HG02571 (cell line): ENCODE data around the gene SPTB.

Experiments
- ATAC-seq: cut with Tn5 transposase; IDR thresholded peaks from one replicate; pipeline ENCODE4 v1.9.1; 2021; ENCODE audit warnings: mild to moderate bottlenecking, moderate library complexity; ENCODE audit not compliant: unreplicated experiment

The SPTB gene

DNA sequence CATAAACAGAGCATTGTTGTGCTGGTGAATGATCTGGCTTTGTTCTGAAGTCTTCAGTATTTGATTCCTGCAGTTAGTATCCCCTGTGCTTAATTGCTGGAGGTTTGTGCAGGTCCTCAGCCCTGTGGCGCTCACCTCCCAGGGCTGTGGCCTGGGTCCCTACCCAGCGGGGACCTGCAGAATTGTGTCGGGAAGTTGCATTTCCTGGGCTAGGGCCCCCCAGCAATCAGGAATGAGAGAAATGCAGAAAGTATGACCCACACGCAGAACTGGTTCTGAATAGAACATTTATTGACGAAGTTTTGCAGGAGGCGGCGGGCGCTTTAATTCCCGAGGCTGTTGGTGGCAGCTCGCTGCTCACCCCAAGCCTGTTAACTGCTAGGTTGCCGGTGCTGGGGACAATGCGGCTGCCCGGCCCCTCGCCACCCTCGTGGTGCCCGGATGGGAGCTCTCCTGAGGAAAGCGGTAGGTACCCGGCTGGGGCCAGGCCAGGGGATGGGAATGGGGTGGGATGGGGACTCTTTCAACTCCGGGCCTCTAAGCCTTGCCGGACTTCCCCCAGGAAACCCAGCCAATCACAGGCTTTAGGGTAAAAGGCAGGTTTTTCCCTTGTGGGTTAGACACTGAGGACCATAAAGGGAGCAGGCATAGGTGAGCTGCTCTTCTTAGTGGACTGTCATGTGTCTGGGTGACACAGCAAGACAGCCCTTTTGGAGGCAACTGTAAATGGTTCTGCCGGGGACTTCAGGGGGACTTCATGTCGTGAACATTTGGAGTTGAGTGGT lies 163.9 kb downstream of the SPTB start:
- ATAC-seq: no peak

DNA sequence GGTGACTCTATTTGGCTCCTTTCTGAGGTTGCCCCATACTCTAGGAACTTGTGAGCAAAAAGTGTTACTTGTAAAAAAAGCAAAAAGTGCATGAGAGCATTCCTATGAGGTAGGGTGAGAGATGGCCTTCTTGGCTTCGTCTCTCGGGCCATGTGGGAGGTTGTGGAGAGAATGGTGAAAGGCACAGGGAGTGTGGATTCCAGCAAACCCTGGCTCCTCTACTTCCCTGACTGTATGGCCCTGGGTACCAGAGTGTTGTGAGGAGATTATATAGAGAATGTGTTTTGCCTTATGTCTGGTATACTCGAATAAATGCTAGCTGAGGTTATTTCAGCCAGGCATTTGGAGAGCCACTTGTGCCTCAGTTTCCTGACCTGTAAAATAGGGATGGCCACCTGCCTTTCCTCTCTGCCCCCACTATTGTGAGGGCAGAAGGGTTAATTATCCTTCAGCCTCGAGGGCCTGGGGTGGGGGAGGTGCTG lies 164.5 kb downstream of the SPTB start:
- no peak for ATAC-seq

DNA sequence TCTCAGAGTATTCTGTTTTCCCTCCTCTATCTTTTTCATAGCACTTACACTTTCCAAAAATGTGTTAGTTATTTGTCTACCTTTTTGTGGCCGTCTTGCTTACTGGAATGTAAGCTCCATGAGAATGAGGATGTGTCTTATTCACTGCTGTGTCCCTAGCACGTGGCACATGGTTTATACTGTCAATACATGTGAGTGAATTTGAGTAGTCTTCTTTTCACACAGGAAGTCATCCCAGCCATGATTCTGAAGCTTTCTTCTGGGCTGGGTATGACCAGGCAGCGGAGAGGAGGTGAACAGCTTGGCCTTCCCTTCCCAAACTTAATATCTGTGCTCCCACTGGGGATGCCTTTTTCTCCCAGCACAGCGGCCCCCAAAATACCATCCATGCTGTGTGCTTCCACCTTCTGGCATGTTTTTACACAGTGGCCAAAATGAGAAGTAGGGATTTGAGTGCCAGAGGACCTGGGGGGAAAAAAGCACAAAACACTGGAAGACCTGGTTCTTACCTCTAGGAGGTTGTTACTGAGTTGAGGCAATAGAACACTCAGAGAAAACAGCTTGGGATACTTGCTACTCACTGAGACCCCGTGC lies 165.2 kb downstream of the SPTB start:
- ATAC-seq: no peak

DNA sequence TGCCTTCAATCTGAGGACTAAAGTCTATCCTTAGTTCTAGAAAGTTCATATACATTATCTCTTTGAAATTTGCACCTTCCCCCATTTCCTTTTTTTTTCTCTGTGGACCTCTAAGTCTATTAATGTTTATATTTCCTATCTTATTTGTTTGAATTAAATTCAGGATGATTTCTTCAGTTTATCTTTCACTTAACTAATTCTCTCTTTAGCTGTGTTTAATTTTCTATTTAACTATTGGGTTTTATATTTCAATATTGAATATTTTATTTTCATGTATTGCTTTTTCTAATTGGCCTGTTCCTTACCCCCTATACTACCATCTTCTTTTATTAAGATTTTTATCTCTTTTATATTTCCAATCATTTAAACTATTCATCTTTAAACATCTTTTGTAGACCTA lies 166.0 kb downstream of the SPTB start:
- no peak for ATAC-seq

DNA sequence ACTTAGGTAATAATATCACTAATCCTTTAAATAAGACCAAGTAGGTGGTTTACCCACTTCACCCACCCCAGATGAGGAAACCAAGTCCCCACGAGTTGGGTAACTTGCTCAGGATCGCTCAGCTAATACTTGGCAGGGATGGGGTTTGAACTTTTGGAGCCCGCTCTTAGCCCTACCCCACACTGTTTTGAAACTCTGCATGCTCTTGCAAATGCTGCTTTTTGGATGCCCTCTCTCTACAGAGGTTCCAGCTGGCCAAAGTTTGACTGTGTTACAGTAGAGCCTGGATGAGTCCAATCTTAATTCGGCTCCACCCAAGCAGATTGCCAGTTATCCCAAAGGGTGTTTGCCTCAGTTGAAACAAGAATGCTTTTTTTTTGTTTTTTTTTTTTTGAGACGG lies 168.7 kb downstream of the SPTB start:
- no peak for ATAC-seq

DNA sequence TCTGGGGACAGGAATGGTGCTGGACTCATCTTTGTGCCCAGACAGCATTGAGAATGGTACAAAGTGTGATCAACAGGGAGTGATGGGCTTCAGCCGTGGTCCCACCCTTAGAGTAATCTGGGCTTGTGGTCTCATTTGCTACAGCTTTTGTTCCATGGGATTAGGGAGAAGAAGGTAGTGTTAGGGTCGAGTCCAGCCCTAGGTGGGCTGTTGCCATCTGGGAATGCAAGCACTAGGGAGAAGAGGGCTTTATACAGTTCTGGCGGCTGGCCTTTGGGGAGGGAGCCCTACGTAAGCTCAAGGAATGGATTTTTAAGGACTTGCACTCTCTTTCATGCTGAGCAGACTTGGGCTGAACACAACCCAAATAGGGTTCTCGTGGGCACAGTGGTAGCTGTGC lies 170.6 kb downstream of the SPTB start:
- no peak for ATAC-seq

DNA sequence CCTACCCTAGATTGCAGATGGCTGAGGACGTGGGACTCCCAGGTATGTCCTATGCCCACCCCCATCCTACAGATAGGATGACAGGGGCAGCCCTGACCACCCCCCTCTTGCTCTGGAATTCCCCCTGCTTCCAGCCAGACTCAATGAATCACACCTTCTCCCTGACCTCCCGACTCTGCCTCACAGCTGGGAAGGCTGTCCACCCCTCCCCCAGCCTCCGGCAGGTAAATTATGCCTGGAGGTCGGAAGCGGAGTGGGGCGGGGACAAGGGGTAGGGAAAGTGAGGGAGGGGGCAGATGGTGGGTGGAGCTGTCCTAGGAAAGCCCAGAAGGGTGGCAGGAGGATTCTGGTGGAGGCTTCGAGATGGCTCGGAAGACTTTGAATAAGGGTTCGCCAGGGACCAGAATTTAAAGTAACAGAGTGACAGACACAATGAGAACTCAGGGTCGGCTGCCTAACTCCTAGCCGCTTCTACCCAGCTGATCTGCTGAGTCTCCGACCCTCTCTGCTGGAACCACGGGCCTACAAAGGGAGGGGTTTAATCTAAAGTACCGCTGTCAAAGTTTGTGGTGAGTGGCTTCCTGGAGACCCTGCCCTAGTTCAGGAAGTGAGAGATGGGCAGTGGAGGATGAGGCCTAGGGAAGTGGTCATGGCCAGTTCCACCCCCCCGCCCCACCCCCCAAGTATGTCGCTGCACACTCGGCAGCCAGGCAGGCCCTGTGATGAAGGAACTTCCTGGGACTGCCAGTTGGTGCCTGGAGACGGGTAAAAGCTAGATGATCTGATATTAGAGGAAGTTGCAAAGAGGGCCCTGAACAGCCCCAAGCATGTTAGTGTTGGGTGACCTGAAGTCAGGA lies 171.3 kb downstream of the SPTB start:
- ATAC-seq: no peak

DNA sequence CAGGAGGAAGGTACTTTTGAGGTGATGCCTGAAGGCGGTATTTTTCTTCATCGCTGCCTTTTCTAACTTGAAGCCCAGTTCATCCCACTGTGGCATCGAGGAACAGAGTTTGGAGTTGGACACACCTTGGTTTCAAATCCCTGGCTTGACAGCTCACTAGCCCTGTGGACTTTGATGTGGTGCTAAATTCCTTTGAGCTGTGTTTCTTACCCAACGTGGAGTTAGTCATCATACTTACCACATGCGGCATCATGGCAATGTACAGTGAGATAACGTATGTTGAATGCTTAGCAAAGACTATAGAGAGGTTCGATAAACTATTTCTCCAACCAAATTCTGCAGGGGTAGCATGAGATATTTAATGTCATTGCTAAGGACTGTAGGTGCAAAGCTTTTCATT lies 172.0 kb downstream of the SPTB start:
- no peak for ATAC-seq

DNA sequence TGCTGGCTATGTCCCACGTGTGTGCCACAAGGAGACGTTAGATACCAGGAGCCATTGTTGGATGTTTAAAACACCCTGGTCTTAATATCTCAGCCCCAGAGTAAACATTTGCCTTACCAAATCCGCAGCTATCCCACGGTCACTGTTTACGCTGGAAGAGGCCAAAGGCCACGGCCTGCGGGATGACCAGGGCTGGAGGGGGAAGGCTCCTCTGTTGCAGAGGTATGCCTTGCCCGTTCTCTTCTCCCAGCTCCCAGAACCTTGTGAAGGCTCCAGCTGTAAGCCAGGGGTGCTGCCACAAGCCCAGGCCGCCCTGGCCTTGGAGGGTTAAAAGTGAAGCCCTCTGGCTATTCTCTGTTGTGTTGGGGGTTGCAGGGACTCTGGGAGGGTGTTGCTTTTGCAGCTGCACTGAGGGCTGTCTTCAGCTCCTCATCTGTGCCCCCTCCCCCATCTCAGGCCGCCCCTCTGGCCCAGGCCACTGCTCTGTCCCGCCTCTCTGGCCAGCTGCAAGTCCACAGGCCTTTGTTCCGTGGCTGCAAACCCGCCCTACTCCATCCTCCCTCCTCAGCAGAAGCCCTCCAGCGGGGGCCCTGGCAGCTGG lies 173.0 kb downstream of the SPTB start:
- no peak for ATAC-seq

DNA sequence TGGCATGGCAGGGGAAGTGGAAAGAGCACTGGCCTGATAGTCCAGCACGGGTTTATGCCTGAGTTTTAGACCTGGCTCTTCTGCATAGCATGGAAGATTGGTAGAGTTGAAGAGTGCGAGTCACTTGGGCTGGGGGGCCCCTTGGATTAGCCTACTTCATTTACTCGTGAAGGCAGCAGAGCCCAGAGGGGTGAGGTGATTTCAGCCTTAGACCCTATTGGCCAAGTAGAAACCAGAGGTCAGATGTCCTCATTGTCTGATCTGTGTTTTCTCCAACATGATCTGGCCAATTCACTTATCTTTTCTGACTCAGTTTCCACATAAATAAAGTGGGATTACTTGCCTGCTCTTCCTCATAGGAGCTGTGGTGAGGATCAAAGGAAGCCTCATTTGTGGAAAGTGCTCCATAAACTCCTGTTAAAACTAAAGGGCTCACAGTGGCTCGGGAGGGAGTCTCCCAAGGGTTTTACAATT lies 173.6 kb downstream of the SPTB start:
- ATAC-seq: no peak

DNA sequence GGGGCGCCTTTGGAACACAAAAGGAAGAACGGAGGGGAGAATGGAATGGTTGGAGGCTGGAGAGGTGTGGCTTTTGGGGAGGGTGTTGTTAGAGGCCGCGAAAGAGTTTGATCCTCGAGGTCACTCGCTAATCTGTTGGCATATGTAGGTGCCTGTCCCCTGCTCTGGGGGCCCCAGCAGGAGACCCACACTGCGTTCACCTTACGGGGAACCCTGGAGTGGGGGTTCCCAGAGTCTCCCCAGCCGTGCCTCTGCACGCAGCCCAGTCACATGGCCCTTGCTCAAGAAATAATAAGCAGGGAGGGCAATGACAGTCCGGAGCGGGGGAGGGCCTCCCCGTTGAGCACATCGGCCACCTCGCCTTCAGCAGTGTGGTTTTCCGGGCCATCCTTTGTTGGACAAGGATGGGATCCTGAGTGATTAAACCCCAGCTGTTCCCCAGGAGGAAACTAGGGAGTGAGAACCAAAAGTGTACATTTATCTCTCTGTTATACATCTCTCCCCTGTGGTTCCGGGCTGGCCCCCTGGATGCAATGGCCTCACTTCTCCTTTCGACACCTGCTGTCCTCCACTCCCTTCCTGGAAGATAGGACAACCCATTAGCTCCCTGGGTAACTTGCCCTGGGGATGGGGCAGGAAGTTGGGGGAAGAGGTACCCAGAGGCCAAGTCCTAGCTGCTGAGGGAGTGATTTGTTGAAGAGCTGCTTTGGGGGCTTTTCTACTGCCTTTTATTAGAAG lies 174.2 kb downstream of the SPTB start:
- no peak for ATAC-seq

DNA sequence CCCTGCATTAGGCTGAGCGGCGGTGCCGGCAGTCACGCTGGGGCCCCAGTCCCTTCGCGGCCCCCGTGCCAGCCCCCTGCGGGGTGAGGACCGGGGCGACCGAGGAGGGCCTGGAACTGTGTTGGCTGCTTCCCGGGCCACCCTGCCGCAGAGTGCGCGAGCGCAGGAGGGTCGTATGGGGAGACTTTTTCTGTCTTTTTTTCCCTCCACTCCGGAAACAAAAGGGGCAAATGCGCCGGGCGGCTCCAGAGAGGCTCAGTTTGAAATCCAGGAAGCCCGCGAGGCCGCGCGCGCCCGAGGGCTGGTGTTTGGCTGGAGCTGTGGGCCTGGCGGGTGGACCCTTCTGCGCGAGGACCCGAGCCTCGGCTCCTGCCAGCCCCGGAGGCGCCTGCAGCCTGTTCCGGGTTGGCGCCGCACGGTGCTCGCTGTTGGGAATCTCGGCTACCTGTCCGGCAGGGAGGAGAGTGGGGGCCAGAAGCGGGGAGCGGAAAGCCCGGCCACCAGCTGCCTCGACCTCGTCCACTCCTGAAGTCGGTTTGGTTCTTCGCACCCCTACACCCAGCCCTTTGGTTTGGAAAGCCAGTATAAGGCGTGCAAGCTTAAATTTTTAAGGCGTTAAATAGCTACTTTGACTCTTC lies 174.8 kb downstream of the SPTB start:
- ATAC-seq: no peak

DNA sequence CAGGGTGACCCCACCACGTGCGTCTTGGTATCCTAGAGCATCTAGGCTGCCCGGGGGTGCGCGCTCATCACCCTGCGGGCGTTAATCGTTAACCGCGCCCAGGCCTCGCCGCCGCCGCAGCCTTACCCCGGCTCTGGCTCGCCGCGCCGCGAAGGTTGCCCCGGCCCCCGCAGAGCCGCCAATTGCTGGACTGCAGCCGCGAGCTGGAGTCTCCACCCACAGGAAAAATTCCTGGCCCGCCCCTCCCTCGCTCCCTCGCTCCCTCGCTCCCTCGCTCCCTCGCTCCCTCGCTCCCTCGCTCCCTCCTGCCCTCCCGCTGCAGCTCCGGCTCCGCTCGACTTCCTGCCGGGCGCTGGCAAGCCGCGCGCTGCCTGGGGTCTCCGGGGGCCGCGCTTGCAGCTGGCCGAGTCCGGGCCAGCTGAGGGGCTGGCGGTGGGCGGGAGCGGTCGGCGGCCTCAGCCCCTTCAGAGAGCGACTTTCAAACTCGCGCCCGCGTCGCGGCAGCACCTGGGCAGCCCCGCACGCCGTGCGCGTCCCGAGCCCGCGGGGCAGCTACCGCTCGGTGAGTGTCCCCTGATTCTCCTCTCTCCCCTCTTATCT lies 175.5 kb downstream of the SPTB start, which contains the start of gene PLEKHG3:
TSS of gene PLEKHG3 (plus strand) at position 282 of the 600 bp plus-strand sequence. CDS start 23,208 bp downstream, outside the sequence.
- no peak for ATAC-seq

DNA sequence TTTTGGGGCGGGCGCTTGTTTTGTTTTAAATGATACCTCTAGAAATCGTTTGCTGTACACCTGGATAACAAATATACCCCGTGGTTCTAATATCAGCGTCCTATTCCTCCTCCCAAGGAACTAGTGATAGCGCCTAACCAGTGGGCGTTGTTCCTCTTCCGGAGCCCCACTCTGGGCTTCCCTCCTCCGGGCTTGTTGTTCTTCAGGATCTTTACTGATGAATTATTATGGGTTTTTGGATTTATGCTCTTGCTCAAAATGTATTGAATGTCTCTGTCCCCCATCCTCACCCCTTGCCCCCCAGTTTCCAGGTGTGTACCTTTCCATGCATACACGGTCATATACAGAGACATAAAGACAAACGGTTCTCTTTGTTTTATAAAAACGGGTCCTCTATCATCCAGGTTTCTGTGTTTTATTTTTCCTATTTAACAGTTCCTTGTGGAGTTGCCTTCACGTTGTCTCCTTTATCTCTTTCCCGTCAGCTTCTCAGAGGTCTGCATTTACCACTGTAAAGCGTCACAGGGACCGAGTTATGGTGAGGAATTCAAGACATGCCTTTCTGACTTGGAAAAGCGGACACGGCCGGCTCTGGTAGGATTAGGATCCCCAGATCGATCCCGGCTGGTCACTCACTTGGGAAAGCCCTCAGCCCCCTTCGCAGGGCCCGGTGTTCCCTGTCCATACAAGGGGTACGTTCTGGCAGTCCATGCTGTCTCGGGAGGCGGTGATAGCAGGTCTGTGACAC lies 176.1 kb downstream of the SPTB start:
- ATAC-seq: no peak

DNA sequence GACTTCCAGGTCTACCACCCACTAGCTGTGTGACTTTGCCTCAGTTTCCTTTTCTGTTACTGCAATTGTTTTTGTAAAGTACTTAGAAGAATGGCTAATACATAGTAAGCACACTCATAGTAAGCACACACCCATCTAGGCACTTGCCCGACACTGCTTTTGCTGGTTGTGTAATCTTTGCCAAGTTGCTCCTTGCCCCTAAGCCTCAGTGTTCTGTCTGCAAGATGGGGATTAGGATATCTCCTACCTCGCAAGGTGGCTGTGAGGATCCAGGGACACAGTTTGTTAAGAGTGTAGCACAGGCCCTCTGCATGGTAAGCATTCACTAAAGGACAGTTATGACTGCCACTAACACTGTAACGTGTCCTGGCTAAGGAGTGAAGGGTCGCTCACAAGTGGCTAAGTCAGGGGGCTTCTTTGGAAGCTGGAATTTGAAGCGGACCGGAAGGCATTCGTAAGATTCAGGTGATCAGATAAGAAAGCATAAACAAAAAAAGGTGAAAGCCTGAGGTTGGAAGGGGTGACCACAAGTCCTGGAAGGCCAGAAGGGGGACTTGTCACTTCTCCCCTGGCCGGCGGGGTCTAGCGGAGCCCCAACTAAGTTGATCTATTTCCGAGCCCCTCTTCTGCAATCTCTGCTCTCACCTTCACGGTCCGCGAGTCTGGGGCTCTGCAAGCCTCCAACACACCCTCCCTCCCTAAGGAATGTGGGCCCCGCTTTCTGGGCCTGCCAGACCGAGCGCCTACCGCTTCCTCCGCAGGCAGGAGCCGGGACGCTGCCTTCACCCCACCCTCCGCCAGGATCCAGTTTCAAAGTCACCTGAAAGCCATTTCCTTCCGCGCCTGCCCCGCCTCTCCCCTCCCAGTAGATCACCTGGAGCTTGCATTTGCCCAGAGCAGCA lies 177.0 kb downstream of the SPTB start:
- no peak for ATAC-seq

DNA sequence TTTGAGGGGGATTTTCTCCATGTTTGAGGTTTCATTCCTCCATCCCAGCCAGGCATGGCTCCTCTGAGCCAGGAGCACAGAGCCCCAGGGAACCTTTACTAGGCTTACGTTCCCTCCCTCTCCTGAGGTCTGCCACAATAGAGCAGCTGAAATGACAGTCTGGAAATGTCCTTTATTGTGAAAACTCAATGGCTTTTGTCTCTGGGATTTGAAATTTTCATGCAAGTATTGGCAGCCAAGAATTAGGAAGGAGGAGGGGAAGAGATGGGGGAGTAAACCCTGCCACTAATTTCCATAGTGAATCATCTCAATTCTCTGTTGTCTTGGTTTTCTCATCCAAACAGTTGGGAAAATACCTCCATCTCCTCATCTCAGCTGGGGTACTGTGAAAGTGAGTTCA lies 178.0 kb downstream of the SPTB start:
- ATAC-seq: no peak

DNA sequence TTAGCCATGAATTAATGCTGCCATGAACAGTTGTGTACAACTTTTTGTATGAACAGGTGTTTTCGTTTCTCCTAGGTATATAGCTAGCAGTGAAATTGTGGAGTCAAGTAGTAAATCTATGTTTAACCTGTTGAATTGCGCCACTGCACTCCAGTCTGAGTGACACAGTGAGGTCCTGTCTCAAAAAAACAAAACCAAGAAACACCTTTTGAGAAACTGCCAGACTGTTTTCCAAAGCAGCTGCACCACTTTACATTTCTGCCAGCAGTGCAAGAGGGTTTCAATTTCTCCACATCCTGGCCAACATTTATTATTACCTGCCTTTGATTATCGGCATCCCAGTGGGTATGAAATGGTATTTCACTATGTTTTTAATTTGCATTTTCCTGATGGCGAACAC lies 178.8 kb downstream of the SPTB start:
- ATAC-seq: no peak

DNA sequence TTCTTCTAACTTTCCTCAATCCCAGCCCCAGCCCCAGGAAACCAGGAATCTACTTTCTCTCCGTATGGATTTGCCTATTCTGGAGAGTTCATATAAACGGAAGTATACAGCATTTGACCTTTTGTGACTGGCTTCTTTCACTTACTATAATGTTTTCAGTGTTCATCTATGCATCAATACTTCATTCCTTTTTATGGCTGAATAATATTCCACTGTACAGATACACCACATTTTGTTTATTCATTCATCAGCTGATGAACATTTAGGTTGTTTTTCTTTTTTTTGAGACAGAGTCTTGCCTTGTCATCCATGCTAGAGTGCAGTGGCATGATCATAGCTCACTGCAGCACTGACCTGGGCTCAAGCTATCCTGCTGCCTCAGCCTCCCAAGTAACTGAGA lies 179.4 kb downstream of the SPTB start:
- no peak for ATAC-seq
